ENCODE measurements around the gene PRTN3.
"Not testable (repeated sequence)": the region's sequence is repeated elsewhere in the genome, so short reads cannot be mapped to it uniquely, and the experiment has no call there.

Gene PRTN3

GRCh38 chr19:827710-828321 lies 13.0 kb upstream of the PRTN3 start, which contains the start of gene AZU1:
Gene AZU1 (plus strand): TSS chr19:827837. CDS start chr19:827847, 10 bp downstream.
- no peak for DNase-seq (ENCODE audit: low read depth)
- TF ChIP-seq, protein P1, sequence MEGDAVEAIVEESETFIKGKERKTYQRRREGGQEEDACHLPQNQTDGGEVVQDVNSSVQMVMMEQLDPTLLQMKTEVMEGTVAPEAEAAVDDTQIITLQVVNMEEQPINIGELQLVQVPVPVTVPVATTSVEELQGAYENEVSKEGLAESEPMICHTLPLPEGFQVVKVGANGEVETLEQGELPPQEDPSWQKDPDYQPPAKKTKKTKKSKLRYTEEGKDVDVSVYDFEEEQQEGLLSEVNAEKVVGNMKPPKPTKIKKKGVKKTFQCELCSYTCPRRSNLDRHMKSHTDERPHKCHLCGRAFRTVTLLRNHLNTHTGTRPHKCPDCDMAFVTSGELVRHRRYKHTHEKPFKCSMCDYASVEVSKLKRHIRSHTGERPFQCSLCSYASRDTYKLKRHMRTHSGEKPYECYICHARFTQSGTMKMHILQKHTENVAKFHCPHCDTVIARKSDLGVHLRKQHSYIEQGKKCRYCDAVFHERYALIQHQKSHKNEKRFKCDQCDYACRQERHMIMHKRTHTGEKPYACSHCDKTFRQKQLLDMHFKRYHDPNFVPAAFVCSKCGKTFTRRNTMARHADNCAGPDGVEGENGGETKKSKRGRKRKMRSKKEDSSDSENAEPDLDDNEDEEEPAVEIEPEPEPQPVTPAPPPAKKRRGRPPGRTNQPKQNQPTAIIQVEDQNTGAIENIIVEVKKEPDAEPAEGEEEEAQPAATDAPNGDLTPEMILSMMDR (IDR thresholded peaks at IDR 0.05; ENCODE audit: control insufficient read depth, insufficient read depth, low read depth, low read length, missing control alignments), result no peak
- no peak within 1 kb of the TSS for H3K4me3 ChIP-seq (ENCODE audit: control insufficient read depth, low read depth, low read length)

GRCh38 chr19:829129-829758 lies 11.6 kb upstream of the PRTN3 start:
- H3K4me3 ChIP-seq (ENCODE audit: control insufficient read depth, low read depth, low read length), result no peak overlapping the region
- DNase-seq (ENCODE audit: low read depth), result no peak
- TF ChIP-seq, protein P1 (IDR thresholded peaks at IDR 0.05; ENCODE audit: control insufficient read depth, insufficient read depth, low read depth, low read length, missing control alignments), result no peak

DNA sequence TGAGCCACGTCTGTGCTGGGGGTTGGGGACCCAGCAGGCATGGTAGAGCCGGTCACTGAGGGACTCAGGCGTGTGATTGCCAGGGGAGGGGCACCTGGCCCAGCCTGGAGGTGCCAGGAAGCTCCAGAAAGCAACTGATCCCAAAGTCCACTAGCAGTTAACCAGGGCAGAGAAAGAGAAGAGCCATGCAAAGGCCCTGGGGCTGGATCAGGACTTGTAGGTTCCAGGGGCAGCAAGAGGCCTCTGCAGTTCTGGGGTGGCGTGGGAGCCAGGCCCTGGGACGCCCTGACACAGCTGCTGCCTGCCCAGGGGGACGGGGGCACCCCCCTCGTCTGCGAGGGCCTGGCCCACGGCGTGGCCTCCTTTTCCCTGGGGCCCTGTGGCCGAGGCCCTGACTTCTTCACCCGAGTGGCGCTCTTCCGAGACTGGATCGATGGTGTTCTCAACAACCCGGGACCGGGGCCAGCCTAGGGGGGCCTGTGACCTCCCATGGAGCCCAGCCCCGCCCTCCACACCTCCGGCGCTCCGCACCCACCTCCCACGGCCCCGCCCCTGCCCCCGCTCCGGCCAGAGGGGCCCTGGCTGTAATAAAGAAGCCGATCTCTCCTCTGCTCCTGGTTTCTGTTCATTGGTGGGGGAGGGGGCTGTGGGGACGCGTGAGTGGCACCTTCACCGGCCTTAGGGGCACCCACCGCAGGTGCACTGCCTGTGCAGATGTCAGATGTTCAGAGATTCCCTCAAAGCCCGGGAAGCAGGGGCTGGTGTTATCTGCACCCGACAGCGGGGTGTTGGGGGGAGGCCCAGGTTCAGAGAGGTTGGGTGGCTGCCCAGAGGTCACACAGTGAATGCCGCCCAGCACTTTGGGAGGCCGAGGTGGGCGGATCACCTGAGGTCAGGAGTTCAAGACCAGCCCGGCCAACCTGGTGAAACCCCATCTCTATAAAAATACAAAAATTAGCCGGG lies 9.1 kb upstream of the PRTN3 start:
- TF ChIP-seq, protein P1 (IDR thresholded peaks at IDR 0.05; ENCODE audit: control insufficient read depth, insufficient read depth, low read depth, low read length, missing control alignments), result no peak
- no peak overlapping the region for H3K4me3 ChIP-seq (ENCODE audit: control insufficient read depth, low read depth, low read length)
- no peak for DNase-seq (ENCODE audit: low read depth)

DNA sequence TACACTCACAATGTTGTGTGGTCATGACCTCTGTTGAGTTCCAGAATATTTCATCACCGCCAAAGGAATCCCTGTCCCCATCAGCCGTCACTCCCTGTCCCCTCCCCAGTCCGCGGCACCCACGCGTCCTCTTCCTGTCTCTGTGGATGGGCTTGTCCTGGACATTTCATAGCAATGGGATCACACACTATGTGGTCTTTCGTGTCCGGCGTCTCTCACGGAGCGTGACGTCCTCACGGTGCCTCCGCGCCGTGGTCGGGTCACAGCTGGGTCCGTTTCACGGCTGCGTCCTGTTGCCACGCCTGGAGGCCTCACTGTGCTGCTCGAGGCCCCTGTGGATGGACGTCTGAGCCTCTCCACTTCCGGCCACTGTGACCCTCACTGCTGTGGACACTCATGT lies 6.6 kb upstream of the PRTN3 start:
- TF ChIP-seq, protein P1 (IDR thresholded peaks at IDR 0.05; ENCODE audit: control insufficient read depth, insufficient read depth, low read depth, low read length, missing control alignments), result no peak

GRCh38 chr19:835210-835810 lies 5.5 kb upstream of the PRTN3 start:
- no peak for DNase-seq (ENCODE audit: low read depth)
- no peak overlapping the region for H3K4me3 ChIP-seq (ENCODE audit: control insufficient read depth, low read depth, low read length)
- TF ChIP-seq, protein P1 (IDR thresholded peaks at IDR 0.05; ENCODE audit: control insufficient read depth, insufficient read depth, low read depth, low read length, missing control alignments), result no peak

More for the DNA sequence above, 6.6 kb upstream of the PRTN3 start:
- DNase-seq (ENCODE audit: low read depth), result no peak
- no peak overlapping the region for H3K4me3 ChIP-seq (ENCODE audit: control insufficient read depth, low read depth, low read length)

GRCh38 chr19:842802-843179 lies 2.0 kb downstream of the PRTN3 start:
- not testable (repeated sequence) for DNase-seq (ENCODE audit: low read depth); H3K4me3 ChIP-seq (ENCODE audit: control insufficient read depth, low read depth, low read length)
